ENCODE results near the gene SNAI1. TPM values are rescaled to one million over a fixed set of nuclear protein-coding genes. Genes with fewer than 3 reads are reported as not detected.
"Not testable (repeated sequence)": the region's sequence is repeated elsewhere in the genome, so short reads cannot be mapped to it uniquely, and the experiment has no call there.

The SNAI1 gene
- 5.8 TPM for total RNA-seq

DNA sequence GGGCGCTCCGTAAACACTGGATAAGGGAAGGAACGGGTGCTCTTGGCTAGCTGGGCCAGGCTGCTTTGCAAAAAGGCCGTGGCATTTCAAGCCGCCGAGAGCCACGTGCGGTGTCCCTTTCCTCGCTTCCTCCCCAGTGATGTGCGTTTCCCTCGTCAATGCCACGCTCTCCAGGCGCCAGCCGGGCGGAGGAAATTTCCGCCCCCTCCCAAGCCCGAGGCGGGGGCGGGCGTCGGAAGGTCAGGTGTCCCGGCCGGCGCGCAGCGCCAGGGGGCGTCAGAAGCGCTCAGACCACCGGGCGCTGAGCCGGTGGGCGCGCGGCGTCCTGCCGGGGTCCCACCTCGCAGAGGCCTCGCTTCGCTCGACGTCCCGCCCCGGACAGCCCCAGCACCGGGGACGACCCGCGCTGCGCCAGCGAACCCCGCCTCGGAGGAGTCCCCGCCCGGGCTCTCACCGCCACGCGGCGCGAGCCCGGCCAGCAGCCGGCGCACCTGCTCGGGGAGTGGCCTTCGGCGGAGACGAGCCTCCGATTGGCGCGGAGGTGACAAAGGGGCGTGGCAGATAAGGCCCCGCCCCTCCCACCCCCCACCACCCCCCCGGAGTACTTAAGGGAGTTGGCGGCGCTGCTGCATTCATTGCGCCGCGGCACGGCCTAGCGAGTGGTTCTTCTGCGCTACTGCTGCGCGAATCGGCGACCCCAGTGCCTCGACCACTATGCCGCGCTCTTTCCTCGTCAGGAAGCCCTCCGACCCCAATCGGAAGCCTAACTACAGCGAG is at the start of gene SNAI1:
Gene SNAI1, plus strand, starts transcription at position 635 of the 777 bp plus-strand sequence. Its CDS starts 80 bp downstream, at position 715.
- peak; percentile 81 for DNase-seq (ENCODE audit: low spot score)

DNA sequence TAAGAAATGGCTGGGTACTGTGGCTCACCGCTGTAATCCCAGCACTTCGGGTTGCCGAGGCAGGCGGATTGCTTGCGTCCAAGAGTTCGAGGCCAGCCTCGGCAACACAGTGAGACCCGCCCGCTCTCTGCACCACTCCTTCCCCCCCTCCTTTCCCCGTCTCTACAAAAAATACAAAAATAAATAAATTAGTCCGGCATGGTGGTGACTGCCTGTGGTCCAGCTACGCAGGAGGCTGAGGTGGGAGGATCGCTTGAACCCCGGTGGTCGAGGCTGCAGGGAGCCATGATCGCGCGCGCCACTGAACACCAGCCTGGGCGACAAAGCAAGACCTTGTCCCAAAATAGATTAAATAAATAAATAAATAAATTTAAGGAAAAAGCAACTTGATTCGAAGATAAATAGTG is 47.0 kb upstream of the SNAI1 start:
- no peak for DNase-seq (ENCODE audit: low spot score)

- DNase-seq (ENCODE audit: low spot score) = peak; percentile 92
Observed at GRCh38 chr20:49936153-49937026, 46.4 kb upstream of the SNAI1 start, which contains the start of gene RNF114. Gene RNF114 (plus strand): TSS chr20:49936397. CDS start chr20:49936413, 16 bp downstream.

- DNase-seq (ENCODE audit: low spot score) = no peak
Observed at GRCh38 chr20:49937027-49937929, 45.5 kb upstream of the SNAI1 start.

GRCh38 chr20:49938173-49939163 is 44.3 kb upstream of the SNAI1 start:
- DNase-seq (ENCODE audit: low spot score) = no peak

DNA sequence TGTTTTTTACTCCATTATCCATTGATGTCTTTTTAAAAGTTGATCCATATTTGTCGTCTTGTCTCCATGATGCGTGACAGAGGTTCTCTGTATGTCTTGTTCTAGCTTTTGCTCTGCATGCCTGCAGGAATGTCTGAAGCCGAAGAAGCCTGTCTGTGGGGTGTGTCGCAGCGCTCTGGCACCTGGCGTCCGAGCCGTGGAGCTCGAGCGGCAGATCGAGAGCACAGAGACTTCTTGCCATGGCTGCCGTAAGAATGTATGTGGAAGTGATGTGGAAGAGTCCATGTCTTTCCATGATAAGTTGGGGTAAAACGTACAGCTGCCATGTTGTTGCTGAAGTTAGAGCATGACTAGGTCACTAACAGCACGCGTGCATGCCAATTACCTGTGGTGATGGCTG is 41.3 kb upstream of the SNAI1 start:
- no peak for DNase-seq (ENCODE audit: low spot score)

- DNase-seq (ENCODE audit: low spot score) = no peak
Observed at GRCh38 chr20:49942303-49942702, 40.5 kb upstream of the SNAI1 start.

DNA sequence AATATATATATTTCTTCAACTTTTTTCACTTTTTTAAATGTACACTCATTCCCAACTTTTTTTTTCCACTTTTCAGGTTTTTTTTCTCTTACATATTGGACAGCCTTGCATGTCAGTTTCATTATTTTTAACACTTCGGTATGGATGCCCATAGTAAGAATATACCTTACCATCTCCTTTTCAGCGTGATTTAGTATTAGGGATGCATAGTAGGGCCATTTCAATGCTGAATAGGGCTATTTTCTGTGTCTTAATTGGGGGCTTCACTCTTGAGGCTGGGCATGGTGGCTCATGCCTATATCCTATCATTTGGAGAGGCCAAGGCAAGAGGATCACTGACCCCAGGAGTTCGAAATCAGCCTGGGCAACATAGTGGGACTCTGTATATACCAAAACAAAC is 39.8 kb upstream of the SNAI1 start:
- DNase-seq (ENCODE audit: low spot score) = no peak

- DNase-seq (ENCODE audit: low spot score) = no peak
Observed at GRCh38 chr20:49945306-49945700, 37.5 kb upstream of the SNAI1 start.

DNA sequence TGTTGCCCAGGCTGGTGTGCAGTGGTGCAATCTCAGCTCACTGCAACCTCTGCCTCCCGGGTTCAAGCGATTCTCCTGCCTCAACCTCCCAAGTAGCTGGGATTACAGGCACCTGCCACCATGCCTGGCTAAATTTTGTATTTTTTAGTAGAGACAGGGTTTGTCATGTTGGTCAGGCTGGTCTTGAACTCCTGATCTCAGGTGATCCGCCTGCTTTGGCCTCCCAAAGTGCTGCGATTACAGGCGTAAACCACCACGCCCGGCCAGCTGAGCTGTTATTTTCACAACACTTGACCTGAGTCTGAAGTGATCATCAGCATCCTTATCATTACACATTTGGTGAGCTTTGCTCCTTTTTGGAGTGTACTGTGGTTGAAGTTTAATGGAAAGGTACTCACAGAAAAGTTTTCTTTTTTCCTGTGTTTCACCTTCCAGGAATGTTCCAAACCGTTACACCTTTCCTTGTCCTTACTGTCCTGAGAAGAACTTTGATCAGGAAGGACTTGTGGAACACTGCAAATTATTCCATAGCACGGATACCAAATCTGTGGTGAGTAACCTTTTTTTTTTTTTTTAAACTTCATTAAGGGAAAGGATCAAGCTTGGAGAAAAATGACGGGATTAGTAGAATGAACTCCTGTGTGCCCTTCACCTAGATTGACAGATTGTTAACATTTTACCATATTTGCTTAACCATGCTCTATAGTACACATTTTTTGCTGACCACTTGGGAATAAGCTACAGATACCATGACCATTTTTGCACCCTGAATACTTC is 36.9 kb upstream of the SNAI1 start:
- no peak for DNase-seq (ENCODE audit: low spot score)

DNA sequence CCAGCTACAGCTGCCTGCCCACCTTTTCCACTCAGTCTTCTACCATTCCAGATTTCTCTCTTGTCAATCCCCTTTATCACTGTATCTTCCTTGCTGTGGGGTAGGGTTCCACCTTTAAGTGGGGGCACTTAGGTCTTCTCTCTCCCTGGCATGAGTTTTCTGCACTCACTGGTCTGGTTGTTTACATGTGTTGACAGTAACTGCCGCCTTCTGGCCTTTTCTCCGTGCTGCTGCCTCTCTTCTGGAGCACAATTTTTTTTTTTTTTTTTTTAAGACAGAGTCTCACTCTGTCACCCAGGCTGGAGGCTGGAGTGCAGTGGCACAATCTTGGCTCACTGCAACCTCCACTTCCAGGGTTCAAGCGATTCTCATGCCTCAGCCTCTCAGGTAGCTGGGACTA is 34.6 kb upstream of the SNAI1 start:
- DNase-seq (ENCODE audit: low spot score) = no peak

GRCh38 chr20:49948809-49949507 is 33.8 kb upstream of the SNAI1 start:
- no peak for DNase-seq (ENCODE audit: low spot score)

DNA sequence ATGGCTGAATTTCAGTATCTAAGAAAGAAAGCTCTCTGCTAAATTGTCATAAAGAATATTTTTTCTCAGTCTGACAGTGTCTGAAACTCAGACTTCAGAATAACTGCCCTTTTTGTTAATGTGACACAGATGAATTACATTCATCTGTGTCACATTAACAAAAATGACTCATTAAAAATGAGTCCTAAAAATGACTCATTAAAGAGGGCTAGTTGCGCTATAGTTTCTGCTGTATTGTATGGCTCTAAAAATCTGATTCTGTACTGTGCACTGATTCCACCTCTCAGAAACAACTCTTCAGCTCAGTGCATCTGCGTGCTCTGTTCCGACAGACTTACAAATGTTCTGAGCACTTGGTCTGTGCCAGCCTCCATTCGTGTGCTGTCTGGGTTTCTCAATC is 31.6 kb upstream of the SNAI1 start:
- DNase-seq (ENCODE audit: low spot score) = no peak

GRCh38 chr20:49955167-49955566 is 27.6 kb upstream of the SNAI1 start:
- no peak for DNase-seq (ENCODE audit: low spot score)

- not testable (repeated sequence) for DNase-seq (ENCODE audit: low spot score)
Observed at GRCh38 chr20:49955830-49956396, 26.9 kb upstream of the SNAI1 start.

GRCh38 chr20:49956689-49957088 is 26.1 kb upstream of the SNAI1 start:
- DNase-seq (ENCODE audit: low spot score) = no peak

- not testable (repeated sequence) for DNase-seq (ENCODE audit: low spot score)
Observed at GRCh38 chr20:49957089-49957938, 25.5 kb upstream of the SNAI1 start.

DNA sequence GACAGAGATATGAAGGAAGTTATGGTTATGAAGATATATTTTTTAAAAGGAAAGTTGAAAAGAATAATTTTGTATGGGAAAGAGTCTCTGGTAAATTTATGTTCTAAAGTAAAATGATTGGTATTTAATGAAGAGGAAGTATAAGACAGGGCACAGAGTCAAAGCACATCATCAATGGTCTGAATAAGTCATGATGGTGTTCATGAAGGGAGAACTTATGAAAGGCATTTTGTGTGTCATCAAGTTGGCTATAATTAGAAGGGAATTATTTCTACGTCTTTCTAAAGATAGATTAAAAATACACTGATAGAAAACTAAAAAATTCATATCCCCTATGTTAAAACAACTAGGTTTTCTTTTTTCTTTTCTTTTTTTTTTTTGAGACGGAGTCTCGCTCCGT is 21.4 kb upstream of the SNAI1 start:
- DNase-seq (ENCODE audit: low spot score) = no peak
